Measurements from ENCODE around the gene CDC42BPG. TPM values are rescaled to one million over a fixed set of nuclear protein-coding genes. Genes with fewer than 3 reads are reported as not detected.

Gene CDC42BPG
- total RNA-seq, 1 experiment from 2014 or later: 30.1 TPM

DNA sequence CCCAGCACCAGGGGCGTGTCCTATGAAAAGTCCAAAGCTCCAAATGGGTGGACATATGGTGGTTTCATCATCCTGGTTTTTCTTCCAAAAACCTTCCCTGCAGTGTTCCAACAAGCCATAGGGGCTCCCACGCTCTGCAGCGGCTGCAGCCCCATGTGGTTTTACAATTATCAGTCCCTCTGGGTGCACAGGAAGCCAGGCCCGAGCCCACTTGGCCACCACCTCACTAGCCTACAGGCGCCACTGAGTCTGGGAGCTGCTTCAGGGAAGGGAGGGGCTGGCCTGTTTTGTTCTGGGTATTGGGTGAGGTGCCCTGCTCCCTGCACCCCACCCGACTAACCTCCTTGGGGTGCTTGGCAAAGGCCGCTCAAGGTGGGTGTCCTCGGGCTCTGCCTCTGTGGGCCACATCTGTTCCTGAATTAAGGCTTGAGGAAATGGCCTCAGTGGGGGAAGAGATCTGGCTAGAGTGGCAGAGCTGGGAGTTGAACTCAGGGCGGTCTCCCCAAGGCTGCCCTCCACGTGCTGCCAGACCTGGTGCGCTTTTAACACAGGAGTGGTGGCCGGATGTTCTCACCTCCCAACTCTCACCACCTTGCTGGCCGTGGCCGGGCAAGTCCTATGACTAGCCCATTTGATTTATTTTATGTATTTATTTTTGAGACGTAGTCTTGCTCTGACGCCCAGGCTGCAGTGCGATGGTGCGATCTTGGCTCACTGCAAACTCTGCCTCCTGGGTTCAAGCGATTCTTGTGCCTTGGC is 5.3 kb upstream of the CDC42BPG start (continued):
- TF ChIP-seq, protein P1, sequence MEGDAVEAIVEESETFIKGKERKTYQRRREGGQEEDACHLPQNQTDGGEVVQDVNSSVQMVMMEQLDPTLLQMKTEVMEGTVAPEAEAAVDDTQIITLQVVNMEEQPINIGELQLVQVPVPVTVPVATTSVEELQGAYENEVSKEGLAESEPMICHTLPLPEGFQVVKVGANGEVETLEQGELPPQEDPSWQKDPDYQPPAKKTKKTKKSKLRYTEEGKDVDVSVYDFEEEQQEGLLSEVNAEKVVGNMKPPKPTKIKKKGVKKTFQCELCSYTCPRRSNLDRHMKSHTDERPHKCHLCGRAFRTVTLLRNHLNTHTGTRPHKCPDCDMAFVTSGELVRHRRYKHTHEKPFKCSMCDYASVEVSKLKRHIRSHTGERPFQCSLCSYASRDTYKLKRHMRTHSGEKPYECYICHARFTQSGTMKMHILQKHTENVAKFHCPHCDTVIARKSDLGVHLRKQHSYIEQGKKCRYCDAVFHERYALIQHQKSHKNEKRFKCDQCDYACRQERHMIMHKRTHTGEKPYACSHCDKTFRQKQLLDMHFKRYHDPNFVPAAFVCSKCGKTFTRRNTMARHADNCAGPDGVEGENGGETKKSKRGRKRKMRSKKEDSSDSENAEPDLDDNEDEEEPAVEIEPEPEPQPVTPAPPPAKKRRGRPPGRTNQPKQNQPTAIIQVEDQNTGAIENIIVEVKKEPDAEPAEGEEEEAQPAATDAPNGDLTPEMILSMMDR (IDR thresholded peaks at IDR 0.05 in 2 of 3, conservative IDR thresholded peaks at IDR 0.05 in 1 of 3; ENCODE audit: borderline replicate concordance in 1 of 3, insufficient read depth in 1 of 3, low read depth in 2 of 3, low read length in 2 of 3): no peak
- no peak for TF ChIP-seq EZH2 (IDR thresholded peaks at IDR 0.05)
- TF ChIP-seq EGR1 (IDR thresholded peaks at IDR 0.05; ENCODE audit: low read depth): no peak
- no peak for TF ChIP-seq FOSL1 (IDR thresholded peaks at IDR 0.05; ENCODE audit: low read depth)
- TF ChIP-seq, protein P2, sequence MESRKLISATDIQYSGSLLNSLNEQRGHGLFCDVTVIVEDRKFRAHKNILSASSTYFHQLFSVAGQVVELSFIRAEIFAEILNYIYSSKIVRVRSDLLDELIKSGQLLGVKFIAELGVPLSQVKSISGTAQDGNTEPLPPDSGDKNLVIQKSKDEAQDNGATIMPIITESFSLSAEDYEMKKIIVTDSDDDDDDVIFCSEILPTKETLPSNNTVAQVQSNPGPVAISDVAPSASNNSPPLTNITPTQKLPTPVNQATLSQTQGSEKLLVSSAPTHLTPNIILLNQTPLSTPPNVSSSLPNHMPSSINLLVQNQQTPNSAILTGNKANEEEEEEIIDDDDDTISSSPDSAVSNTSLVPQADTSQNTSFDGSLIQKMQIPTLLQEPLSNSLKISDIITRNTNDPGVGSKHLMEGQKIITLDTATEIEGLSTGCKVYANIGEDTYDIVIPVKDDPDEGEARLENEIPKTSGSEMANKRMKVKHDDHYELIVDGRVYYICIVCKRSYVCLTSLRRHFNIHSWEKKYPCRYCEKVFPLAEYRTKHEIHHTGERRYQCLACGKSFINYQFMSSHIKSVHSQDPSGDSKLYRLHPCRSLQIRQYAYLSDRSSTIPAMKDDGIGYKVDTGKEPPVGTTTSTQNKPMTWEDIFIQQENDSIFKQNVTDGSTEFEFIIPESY (IDR thresholded peaks at IDR 0.05; ENCODE audit: extremely low read depth, insufficient replicate concordance, low read length): no peak
- no peak for TF ChIP-seq CEBPB (IDR thresholded peaks at IDR 0.05; ENCODE audit: low read depth)
- no peak for TF ChIP-seq EZH2phosphoT487 (IDR thresholded peaks at IDR 0.05; ENCODE audit: borderline replicate concordance)
- TF ChIP-seq, protein P3, sequence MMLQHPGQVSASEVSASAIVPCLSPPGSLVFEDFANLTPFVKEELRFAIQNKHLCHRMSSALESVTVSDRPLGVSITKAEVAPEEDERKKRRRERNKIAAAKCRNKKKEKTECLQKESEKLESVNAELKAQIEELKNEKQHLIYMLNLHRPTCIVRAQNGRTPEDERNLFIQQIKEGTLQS (IDR thresholded peaks at IDR 0.05): no peak
- no peak for TF ChIP-seq CBX3 (IDR thresholded peaks at IDR 0.05; ENCODE audit: low read depth)
- no peak for TF ChIP-seq JUND (IDR thresholded peaks at IDR 0.05)
- TF ChIP-seq SRF (IDR thresholded peaks at IDR 0.05; ENCODE audit: low read depth): no peak
- no peak for TF ChIP-seq YY1 (IDR thresholded peaks at IDR 0.05; ENCODE audit: extremely low read depth, insufficient replicate concordance, low read depth, low read length)
